Gastrocnemius medialis (tissue), 4 donors: Measurements from ENCODE around the gene DOK5.

ENCODE experiments used
- POLR2A ChIP-seq, 2 donors: fragments of 450-650 bp; IDR thresholded peaks; one replicate each; pipeline ENCODE4 v1.6.1; 2017; ENCODE audit warnings: antibody characterized with exemption in 2 of 2, mild to moderate bottlenecking in 2 of 2, moderate library complexity in 2 of 2
- TF ChIP-seq, protein P1 (sequence below), 5 experiments: fragments of 450-650 bp in 3 of 5; fragments of 200-600 bp in 2 of 5; sonication (generic) in 2 of 5; IDR thresholded peaks in 4 of 5; conservative IDR thresholded peaks in 1 of 5; 1 replicate in 4 of 5; 2 replicates in 1 of 5; pipeline ENCODE4 v1.5.1; 2016 to 2019; ENCODE audit warnings: antibody characterized with exemption in 5 of 5, mild to moderate bottlenecking in 3 of 5, moderate library complexity in 3 of 5

DNA sequence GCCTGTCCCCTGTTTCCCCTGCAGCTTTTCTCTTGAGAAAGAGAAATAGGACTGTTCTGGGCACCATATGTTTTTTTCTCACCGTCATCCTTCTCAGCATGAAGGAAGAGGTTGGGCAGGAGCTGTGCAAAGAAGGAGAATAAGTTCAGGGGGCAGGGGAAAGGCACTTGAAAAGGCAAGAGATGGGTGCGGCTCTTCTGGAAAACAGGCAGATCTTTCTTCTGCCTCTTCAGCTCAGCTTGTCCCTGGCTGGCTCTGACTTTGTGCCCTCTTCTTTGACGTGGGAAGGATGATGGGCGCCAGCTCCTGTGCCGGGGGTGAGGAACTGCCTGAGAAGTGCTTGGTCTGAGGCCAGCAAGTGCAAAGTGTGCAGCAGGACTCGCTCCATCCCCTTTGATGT, 206.5 kb downstream of the DOK5 start:
- TF ChIP-seq POLR2A (IDR thresholded peaks at IDR 0.05) = no peak
- TF ChIP-seq, protein P1, sequence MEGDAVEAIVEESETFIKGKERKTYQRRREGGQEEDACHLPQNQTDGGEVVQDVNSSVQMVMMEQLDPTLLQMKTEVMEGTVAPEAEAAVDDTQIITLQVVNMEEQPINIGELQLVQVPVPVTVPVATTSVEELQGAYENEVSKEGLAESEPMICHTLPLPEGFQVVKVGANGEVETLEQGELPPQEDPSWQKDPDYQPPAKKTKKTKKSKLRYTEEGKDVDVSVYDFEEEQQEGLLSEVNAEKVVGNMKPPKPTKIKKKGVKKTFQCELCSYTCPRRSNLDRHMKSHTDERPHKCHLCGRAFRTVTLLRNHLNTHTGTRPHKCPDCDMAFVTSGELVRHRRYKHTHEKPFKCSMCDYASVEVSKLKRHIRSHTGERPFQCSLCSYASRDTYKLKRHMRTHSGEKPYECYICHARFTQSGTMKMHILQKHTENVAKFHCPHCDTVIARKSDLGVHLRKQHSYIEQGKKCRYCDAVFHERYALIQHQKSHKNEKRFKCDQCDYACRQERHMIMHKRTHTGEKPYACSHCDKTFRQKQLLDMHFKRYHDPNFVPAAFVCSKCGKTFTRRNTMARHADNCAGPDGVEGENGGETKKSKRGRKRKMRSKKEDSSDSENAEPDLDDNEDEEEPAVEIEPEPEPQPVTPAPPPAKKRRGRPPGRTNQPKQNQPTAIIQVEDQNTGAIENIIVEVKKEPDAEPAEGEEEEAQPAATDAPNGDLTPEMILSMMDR (IDR thresholded peaks at IDR 0.05 in 4 of 5, conservative IDR thresholded peaks at IDR 0.05 in 1 of 5) = no peak
